T47D (cell line): Measurements from ENCODE around the gene ATG14.
A peak's percentile ranks its signal among the peaks of the same experiment; 100 is the strongest.
"Not testable (repeated sequence)": the region's sequence is repeated elsewhere in the genome, so short reads cannot be mapped to it uniquely, and the experiment has no call there.

Experiments
- DNase-seq, 2 experiments: peaks; one replicate each; pipeline versions ENCODE4 v3.0.0 to v3.0.0-alpha.2; 2011 to 2012; ENCODE audit warnings: low read depth in 1 of 2, low spot score in 1 of 2
- JUND ChIP-seq: IDR thresholded peaks from 2 replicates; pipeline ENCODE4 v1.6.1; 2012; ENCODE audit warnings: low read depth
- in situ Hi-C: cut with HindIII; loops from 2 replicates; pipeline ENCODE4 v1.10.0; 2016; ENCODE audit warnings: low sequenced_read_pairs, low pct_unique_long_range_greater_than_20kb

The ATG14 gene

GRCh38 chr14:55425091-55425490, 13.5 kb upstream of the ATG14 start:
- in situ Hi-C loops, result no loop called here
- no peak for TF ChIP-seq JUND
- no peak for DNase-seq

GRCh38 chr14:55423969-55424368, 12.3 kb upstream of the ATG14 start:
- in situ Hi-C loops, result no loop called here
- DNase-seq, result no peak

GRCh38 chr14:55422338-55422737, 10.7 kb upstream of the ATG14 start:
- DNase-seq, in situ Hi-C loops: not testable (repeated sequence)

More at GRCh38 chr14:55423969-55424368, 12.3 kb upstream of the ATG14 start:
- TF ChIP-seq JUND, result no peak; the same call in 1 of the 2 replicates

GRCh38 chr14:55419663-55420062, 8.0 kb upstream of the ATG14 start:
- no peak for TF ChIP-seq JUND
- in situ Hi-C loops, result no loop called here
- DNase-seq, result no peak

- TF ChIP-seq JUND, result no peak
- in situ Hi-C loops, result no loop called here
- no peak for DNase-seq
Measured at GRCh38 chr14:55418411-55418810, 6.8 kb upstream of the ATG14 start.

- in situ Hi-C loops, result no loop called here
- no peak for DNase-seq
- no peak for TF ChIP-seq JUND
Measured at GRCh38 chr14:55417955-55418354, 6.3 kb upstream of the ATG14 start.

- in situ Hi-C loops, result no loop called here
- peak in 1 of 2 experiments; percentile 63 for DNase-seq
- no peak for TF ChIP-seq JUND
Measured at GRCh38 chr14:55416866-55417265, 5.2 kb upstream of the ATG14 start.

- DNase-seq, result no peak
- in situ Hi-C loops, result no loop called here
- TF ChIP-seq JUND, result no peak
Measured at GRCh38 chr14:55414551-55414950, 2.9 kb upstream of the ATG14 start.

GRCh38 chr14:55412676-55413075, 1.0 kb upstream of the ATG14 start:
- in situ Hi-C loops, result no loop called here
- peak in 1 of 2 experiments; percentile 38 for DNase-seq
- TF ChIP-seq JUND, result no peak

- in situ Hi-C loops, result no loop called here
- TF ChIP-seq JUND, result no peak
- no peak for DNase-seq
Measured at GRCh38 chr14:55410876-55411275, 754 bp downstream of the ATG14 start.

GRCh38 chr14:55404173-55404854, 7.3 kb downstream of the ATG14 start:
- TF ChIP-seq JUND, result no peak
- DNase-seq, result no peak
- in situ Hi-C loops, result no loop called here

- in situ Hi-C loops, result no loop called here
- no peak for DNase-seq
- no peak for TF ChIP-seq JUND
Measured at GRCh38 chr14:55401751-55402150, 9.9 kb downstream of the ATG14 start.

- no peak for DNase-seq
- TF ChIP-seq JUND, result no peak
- in situ Hi-C loops, result no loop called here
Measured at GRCh38 chr14:55399852-55400251, 11.8 kb downstream of the ATG14 start.

- TF ChIP-seq JUND, result no peak
- in situ Hi-C loops, result no loop called here
- DNase-seq, result no peak
Measured at GRCh38 chr14:55399183-55399582, 12.4 kb downstream of the ATG14 start.
